Kidney epithelial cell (primary cell): ENCODE data around the gene DNAH8. TPM values are rescaled to one million over a fixed set of nuclear protein-coding genes. Genes with fewer than 3 reads are reported as not detected.

Experiments used
- DNase-seq: peaks from one replicate; pipeline ENCODE4 v3.0.0-alpha.2; 2010; ENCODE audit warnings: low read depth
- H3K27me3 ChIP-seq: 2 replicates; pipeline ENCODE4 v1.6.0; 2011; ENCODE audit warnings: low read length; ENCODE audit not compliant: control insufficient read depth, insufficient read depth
- H3K36me3 ChIP-seq: 2 replicates; pipeline ENCODE4 v1.5.1; 2011; ENCODE audit warnings: low read length; ENCODE audit not compliant: control insufficient read depth, insufficient read depth
- H3K4me3 ChIP-seq: 2 replicates; pipeline ENCODE4 v1.5.1; 2011; ENCODE audit warnings: low read depth, mild to moderate bottlenecking, control low read depth, low read length
- total RNA-seq: library from RNA; depleted of rRNA; stranded (reverse); fragments of >200 nt; gene quantifications from 2 replicates; pipeline ENCODE4 v1.2.3, GENCODE V29; 2015
- TF ChIP-seq, protein P1 (sequence below): IDR thresholded peaks from 2 replicates; pipeline ENCODE4 v1.5.1; 2011; ENCODE audit warnings: mild to moderate bottlenecking, moderate library complexity, low read length, control low read depth, inconsistent platforms; ENCODE audit not compliant: insufficient read depth, poor library complexity, severe bottlenecking

DNAH8 gene
- total RNA-seq, 1 donor from 2014 or later, result not detected

GRCh38 chr6:39016839-39017546 lies 301.9 kb downstream of the DNAH8 start:
- no peak for DNase-seq
- Histone ChIP-seq H3K27me3 (no peaks in the 10 kb centered on the region), H3K36me3 (no peaks in the 10 kb centered on the region), H3K4me3 (no peak overlapping the region)
- TF ChIP-seq, protein P1, sequence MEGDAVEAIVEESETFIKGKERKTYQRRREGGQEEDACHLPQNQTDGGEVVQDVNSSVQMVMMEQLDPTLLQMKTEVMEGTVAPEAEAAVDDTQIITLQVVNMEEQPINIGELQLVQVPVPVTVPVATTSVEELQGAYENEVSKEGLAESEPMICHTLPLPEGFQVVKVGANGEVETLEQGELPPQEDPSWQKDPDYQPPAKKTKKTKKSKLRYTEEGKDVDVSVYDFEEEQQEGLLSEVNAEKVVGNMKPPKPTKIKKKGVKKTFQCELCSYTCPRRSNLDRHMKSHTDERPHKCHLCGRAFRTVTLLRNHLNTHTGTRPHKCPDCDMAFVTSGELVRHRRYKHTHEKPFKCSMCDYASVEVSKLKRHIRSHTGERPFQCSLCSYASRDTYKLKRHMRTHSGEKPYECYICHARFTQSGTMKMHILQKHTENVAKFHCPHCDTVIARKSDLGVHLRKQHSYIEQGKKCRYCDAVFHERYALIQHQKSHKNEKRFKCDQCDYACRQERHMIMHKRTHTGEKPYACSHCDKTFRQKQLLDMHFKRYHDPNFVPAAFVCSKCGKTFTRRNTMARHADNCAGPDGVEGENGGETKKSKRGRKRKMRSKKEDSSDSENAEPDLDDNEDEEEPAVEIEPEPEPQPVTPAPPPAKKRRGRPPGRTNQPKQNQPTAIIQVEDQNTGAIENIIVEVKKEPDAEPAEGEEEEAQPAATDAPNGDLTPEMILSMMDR, result no peak

DNA sequence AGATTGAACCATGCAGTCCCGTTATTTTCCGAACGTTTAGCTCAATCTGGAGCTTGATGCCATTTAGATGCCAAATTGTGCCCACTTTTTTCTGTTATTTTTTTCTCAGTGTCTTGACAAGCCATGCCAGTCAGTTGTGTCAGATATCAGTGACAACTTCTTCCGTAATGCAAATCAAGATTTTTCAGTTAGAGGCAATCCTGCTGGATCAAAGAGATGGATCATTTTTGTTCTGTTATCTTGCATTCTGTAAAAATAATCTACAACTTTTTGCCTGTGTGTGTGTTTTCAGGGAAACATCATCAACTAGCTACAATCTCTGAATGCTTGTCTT lies 302.4 kb downstream of the DNAH8 start:
- DNase-seq, result no peak
- Histone ChIP-seq H3K27me3 (no peaks in the 10 kb centered on the region), H3K4me3 (no peak overlapping the region), H3K36me3 (no peaks in the 10 kb centered on the region)
- TF ChIP-seq, protein P1, result no peak

- no peak for DNase-seq
- TF ChIP-seq, protein P1, result no peak
- H3K36me3 ChIP-seq, result no peaks in the 10 kb centered on the region
- H3K27me3 ChIP-seq, result no peaks in the 10 kb centered on the region
- no peak overlapping the region for H3K4me3 ChIP-seq
These were observed 303.0 kb downstream of the DNAH8 start for GRCh38 chr6:39018103-39018502.

DNA sequence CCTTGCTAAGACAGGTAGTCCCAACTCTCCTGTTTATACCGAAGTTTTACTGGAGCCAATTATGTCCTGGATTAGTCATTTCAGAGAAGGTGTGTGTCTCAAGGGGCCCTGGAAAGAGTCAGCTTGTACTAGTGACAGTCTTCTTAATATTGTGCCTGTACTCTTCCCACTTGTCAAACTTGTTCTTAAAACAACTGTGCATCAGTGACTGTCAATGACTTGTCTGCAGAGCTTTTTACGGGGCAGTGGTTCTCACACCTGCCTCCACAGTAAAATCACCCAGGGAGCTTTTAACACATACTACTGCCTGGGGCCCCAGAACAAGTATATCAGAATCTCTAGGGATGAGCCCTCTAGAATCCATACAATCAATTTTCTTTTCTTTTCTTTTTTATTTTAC lies 305.0 kb downstream of the DNAH8 start:
- Histone ChIP-seq H3K4me3 (no peak overlapping the region), H3K36me3 (no peaks in the 10 kb centered on the region), H3K27me3 (no peaks in the 10 kb centered on the region)
- TF ChIP-seq, protein P1, result no peak
- DNase-seq, result no peak

DNA sequence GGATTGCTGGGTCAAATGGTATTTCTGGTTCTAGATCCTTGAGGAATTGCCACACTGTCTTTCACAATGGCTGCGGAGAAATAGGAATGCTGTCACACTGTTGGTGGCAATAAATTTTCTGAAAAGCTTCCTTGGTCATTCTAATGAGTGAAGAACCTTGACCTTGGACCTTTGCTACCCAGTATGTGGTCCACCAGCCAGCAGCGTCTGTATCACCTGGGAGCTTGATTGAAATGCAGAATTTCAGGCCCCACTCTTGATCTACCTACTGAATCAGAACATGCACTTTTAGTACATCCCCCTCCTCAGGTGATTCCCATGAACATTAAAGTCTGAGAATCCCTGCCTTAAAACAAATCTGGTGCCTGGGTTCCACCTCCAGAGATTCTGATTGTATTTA lies 305.9 kb downstream of the DNAH8 start:
- no peaks in the 10 kb centered on the region for H3K27me3 ChIP-seq
- no peaks in the 10 kb centered on the region for H3K36me3 ChIP-seq
- TF ChIP-seq, protein P1, result no peak
- H3K4me3 ChIP-seq, result no peak overlapping the region
- no peak for DNase-seq

GRCh38 chr6:39021779-39022178 lies 306.7 kb downstream of the DNAH8 start:
- H3K4me3 ChIP-seq, result no peak overlapping the region
- no peaks in the 10 kb centered on the region for H3K27me3 ChIP-seq
- TF ChIP-seq, protein P1, result no peak
- no peaks in the 10 kb centered on the region for H3K36me3 ChIP-seq
- no peak for DNase-seq
